HepG2 (cell line): ENCODE measurements around the gene ACSL1. TPM values are rescaled to one million over a fixed set of nuclear protein-coding genes. Genes with fewer than 3 reads are reported as not detected.

Source experiments
- ATAC-seq: fragments of 200-7000 bp; cut with Tn5 transposase; 3 replicates; pipeline ENCODE4 v1.9.1; 2020; ENCODE audit warnings: mild to moderate bottlenecking, moderate library complexity
- BruUV-seq: library from RNA; stranded (reverse); fragments of 400-500 nt; replicated peaks from 2 replicates; lab custom pipeline; 2021; lab: Mats Ljungman, UMichigan
- CTCF ChIA-PET: fragments of 300-600 bp; formaldehyde crosslinking; extraction: SDS; loops from one replicate; lab custom pipeline; 2021; ENCODE audit warnings: low total read pairs, inconsistent platforms, low intra/inter-chr PET ratio; lab: Yijun Ruan, JAX
- POLR2A ChIA-PET: fragments of 350-600 bp; sonication (Branson Sonifier 250); formaldehyde crosslinking; loops from one replicate; lab custom pipeline; 2020; ENCODE audit warnings: antibody characterized with exemption, inconsistent platforms; lab: Yijun Ruan, JAX
- DNase-seq: peaks from one replicate; pipeline ENCODE4 v3.0.0-alpha.2; 2015; ENCODE audit warnings: low spot score
- FAIRE-seq: peaks from 3 replicates; lab custom pipeline; 2011; peaks lifted over from hg19 to GRCh38; lab: Jason Lieb, UNC
- H2AFZ ChIP-seq: one replicate; pipeline ENCODE4 v1.6.1; 2011; ENCODE audit warnings: low read length, inconsistent platforms
- H3K27ac ChIP-seq: fragments of 300-600 bp; 3 replicates; pipeline ENCODE4 v1.8.0; 2011; ENCODE audit warnings: mixed run types, mild to moderate bottlenecking, mixed read lengths, low read length, inconsistent platforms; ENCODE audit not compliant: insufficient read depth; ENCODE audit errors: extremely low read length
- H3K27me3 ChIP-seq, 2 experiments: fragments of 200-600 bp in 1 of 2; 2 replicates in 1 of 2; 3 replicates in 1 of 2; pipeline versions ENCODE4 v1.6.0 to v1.8.0; 2011; ENCODE audit warnings: low read length in 2 of 2, mild to moderate bottlenecking in 2 of 2, moderate library complexity in 2 of 2, inconsistent platforms in 1 of 2; ENCODE audit not compliant: insufficient read depth in 2 of 2, control insufficient read depth in 1 of 2
- H3K36me3 ChIP-seq, 2 experiments: fragments of 200-600 bp in 1 of 2; replicated peaks in 1 of 2; 2 replicates in 1 of 2; 3 replicates in 1 of 2; pipeline versions ENCODE4 v1.5.1 to v1.8.0; 2011; ENCODE audit warnings: low read length in 2 of 2, inconsistent platforms in 1 of 2; ENCODE audit not compliant: insufficient read depth in 2 of 2, control insufficient read depth in 1 of 2
- H3K4me1 ChIP-seq: 2 replicates; pipeline ENCODE4 v1.5.1; 2012; ENCODE audit warnings: low read length, inconsistent platforms; ENCODE audit not compliant: insufficient read depth
- H3K4me2 ChIP-seq: 2 replicates; pipeline ENCODE4 v1.6.0; 2011; ENCODE audit warnings: low read depth, low read length, inconsistent platforms
- H3K4me3 ChIP-seq, 3 experiments: fragments of 200-600 bp in 1 of 3; sonication (generic), shearing (Covaris generic) in 1 of 3; replicated peaks in 1 of 3; 2 replicates each; pipeline ENCODE4 v1.5.1; 2011 to 2016; ENCODE audit warnings: low read length in 3 of 3, inconsistent platforms in 2 of 3, low read depth in 2 of 3, mild to moderate bottlenecking in 2 of 3, control low read depth in 1 of 3, mixed read lengths in 1 of 3; ENCODE audit not compliant: insufficient read depth in 1 of 3
- H3K79me2 ChIP-seq: one replicate; pipeline ENCODE4 v1.6.1; 2011; ENCODE audit warnings: low read length, inconsistent platforms; ENCODE audit not compliant: insufficient read depth
- H3K9ac ChIP-seq: 2 replicates; pipeline ENCODE4 v1.6.0; 2011; ENCODE audit warnings: mild to moderate bottlenecking, low read depth, low read length, inconsistent platforms; ENCODE audit not compliant: insufficient read depth
- H3K9me3 ChIP-seq: 2 replicates; pipeline ENCODE4 v1.5.1; 2012; ENCODE audit warnings: mild to moderate bottlenecking, low read length
- H4K20me1 ChIP-seq: 2 replicates; pipeline ENCODE4 v1.6.0; 2011; ENCODE audit warnings: inconsistent platforms, mild to moderate bottlenecking, low read length, moderate library complexity; ENCODE audit not compliant: insufficient read depth
- ZHX2 ChIP-seq, 2 experiments: sonication (generic) in 1 of 2; formaldehyde crosslinking in 1 of 2; IDR thresholded peaks; 2 replicates each; pipeline versions ENCODE4 v1.6.1 to v1.9.0; 2014 to 2022; ENCODE audit warnings: antibody characterized with exemption in 1 of 2, borderline replicate concordance in 1 of 2, inconsistent platforms in 1 of 2, low read depth in 1 of 2, missing genetic modification reagents in 1 of 2
- ZNF224 ChIP-seq: sonication (generic); formaldehyde crosslinking; IDR thresholded peaks from 2 replicates; pipeline ENCODE4 v1.5.0; 2020; ENCODE audit warnings: mild to moderate bottlenecking, missing genetic modification reagents
- ZNF331 ChIP-seq: sonication (generic); formaldehyde crosslinking; IDR thresholded peaks from 2 replicates; pipeline ENCODE4 v1.4.0; 2020; ENCODE audit warnings: missing genetic modification reagents
- WGBS: methylation state at CpG from one replicate; pipeline ENCODE4 v1.1.6; 2017; ENCODE audit warnings: low lambda C conversion rate; 5-methylcytosine and 5-hydroxymethylcytosine counted together
- in situ Hi-C: cut with HindIII; loops from 2 replicates; pipeline ENCODE4 v1.10.0; 2017; ENCODE audit warnings: low pct_unique_long_range_greater_than_20kb; ENCODE audit not compliant: extremely low pct_ligation_motif_present
- intact Hi-C: fragments of 100-400 bp; cut with micrococcal nuclease; formaldehyde crosslinking; loops from one replicate; pipeline ENCODE4 v1.10.0; 2022; ENCODE audit not compliant: unreplicated experiment
- polyA plus RNA-seq, 8 experiments: library from polyadenylated mRNA; depleted of rRNA in 3 of 8; stranded (reverse) in 7 of 8; unstranded in 1 of 8; fragments of >200 nt; fragmentation: Illumina TruSeq in 4 of 8; extraction: Trizol in 4 of 8; gene quantifications; 2 replicates each; pipeline versions ENCODE4 v1.2.1 to v1.2.3, GENCODE V29; 2011 to 2016; ENCODE audit warnings: low read depth in 4 of 8, missing spikeins in 1 of 8, mixed read lengths in 1 of 8; ENCODE audit not compliant: insufficient read depth in 1 of 8
- total RNA-seq, 5 experiments: library from RNA; depleted of rRNA; stranded (reverse); fragments of >200 nt; fragmentation: Illumina TruSeq; extraction: Trizol; gene quantifications; 2 replicates each; pipeline ENCODE4 v1.2.3, GENCODE V29; 2016; ENCODE audit warnings: low read depth in 1 of 5

The ACSL1 gene
- total and polyA plus RNA-seq, 2 of the 13 experiments (the other 11 are each of a cell fraction or from before 2014, with no cell fraction given): 10.0 to 29.8 TPM

- TF ChIP-seq ZHX2 (IDR thresholded peaks at IDR 0.05; ENCODE audit: low read depth) (no peak), ZHX2 (CRISPR knock-in tag; IDR thresholded peaks at IDR 0.05; ENCODE audit: borderline replicate concordance) (no peak)
Measured at GRCh38 chr4:184836613-184837012, 10.8 kb upstream of the ACSL1 start (continued).

GRCh38 chr4:184833046-184833838, 7.5 kb upstream of the ACSL1 start:
- Histone ChIP-seq H3K27me3 (peaks cover 0 to 2% of the 10 kb centered on the region in 2 experiments; a peak in 2 of 5 replicates), H3K9ac (no peak overlapping the region), H3K9me3 (no peaks in the 10 kb centered on the region), H3K4me2 (no peak overlapping the region), H3K27ac (no peak overlapping the region), H3K79me2 (no peaks in the 10 kb centered on the region), H2AFZ (no peak overlapping the region), H3K4me3 (no peak overlapping the region), H4K20me1 (no peaks in the 10 kb centered on the region), H3K4me1 (peaks cover 26% of the 10 kb centered on the region), H3K36me3 (no peaks in the 10 kb centered on the region)
- no TSS peak for BruUV-seq
- peak; percentile 18; the same call in 1 of the 2 replicates for TF ChIP-seq ZNF331
- TF ChIP-seq ZNF224 (CRISPR knock-in tag): no peak
- ChIA-PET POLR2A (no interaction called here), CTCF (no interaction called here)
- DNase-seq (no peak), ATAC-seq (no peak), FAIRE-seq (no peak)
- intact Hi-C loops (no loop called here), in situ Hi-C loops (no loop called here)
- WGBS: 67% methylated on average over 10 of the region's 10 CpGs
